ENCODE results near the gene FCHSD2.

DNA sequence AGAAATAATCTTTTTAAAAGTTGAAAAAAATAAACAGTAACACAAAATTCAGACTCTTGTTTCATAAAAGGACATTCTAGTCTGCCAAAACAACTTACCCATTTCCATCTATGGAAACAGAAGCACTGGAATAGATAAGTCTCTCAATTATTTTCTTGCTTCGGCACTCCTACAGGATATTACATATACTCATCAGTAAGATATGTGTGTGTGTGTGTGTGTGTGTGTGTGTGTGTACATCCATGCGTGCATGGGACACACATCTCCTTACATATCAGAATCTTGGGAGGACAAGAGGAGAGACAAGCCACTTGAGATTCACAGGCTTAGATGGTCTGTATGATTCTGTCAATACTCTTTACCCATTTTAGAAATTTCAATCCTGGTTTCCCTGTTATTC is 183.3 kb downstream of the FCHSD2 start:
- TF ChIP-seq, protein P1, sequence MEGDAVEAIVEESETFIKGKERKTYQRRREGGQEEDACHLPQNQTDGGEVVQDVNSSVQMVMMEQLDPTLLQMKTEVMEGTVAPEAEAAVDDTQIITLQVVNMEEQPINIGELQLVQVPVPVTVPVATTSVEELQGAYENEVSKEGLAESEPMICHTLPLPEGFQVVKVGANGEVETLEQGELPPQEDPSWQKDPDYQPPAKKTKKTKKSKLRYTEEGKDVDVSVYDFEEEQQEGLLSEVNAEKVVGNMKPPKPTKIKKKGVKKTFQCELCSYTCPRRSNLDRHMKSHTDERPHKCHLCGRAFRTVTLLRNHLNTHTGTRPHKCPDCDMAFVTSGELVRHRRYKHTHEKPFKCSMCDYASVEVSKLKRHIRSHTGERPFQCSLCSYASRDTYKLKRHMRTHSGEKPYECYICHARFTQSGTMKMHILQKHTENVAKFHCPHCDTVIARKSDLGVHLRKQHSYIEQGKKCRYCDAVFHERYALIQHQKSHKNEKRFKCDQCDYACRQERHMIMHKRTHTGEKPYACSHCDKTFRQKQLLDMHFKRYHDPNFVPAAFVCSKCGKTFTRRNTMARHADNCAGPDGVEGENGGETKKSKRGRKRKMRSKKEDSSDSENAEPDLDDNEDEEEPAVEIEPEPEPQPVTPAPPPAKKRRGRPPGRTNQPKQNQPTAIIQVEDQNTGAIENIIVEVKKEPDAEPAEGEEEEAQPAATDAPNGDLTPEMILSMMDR (IDR thresholded peaks at IDR 0.05) = no peak
- no peak for TF ChIP-seq EP300 (IDR thresholded peaks at IDR 0.05)

Measured in gastroesophageal sphincter (tissue), 3 donors.